Left renal pelvis (tissue), 4 donors: Measurements from ENCODE around the gene APOO. TPM values are rescaled to one million over a fixed set of nuclear protein-coding genes. Genes with fewer than 3 reads are reported as not detected.
A peak's percentile ranks its signal among the peaks of the same experiment; 100 is the strongest.
"Not testable (repeated sequence)": the region's sequence is repeated elsewhere in the genome, so short reads cannot be mapped to it uniquely, and the experiment has no call there.

ENCODE experiments used
- DNase-seq, 4 donors: peaks; one replicate each; pipeline ENCODE4 v3.0.0-alpha.2; 2013; ENCODE audit warnings: low read depth in 4 of 4, low spot score in 3 of 4
- polyA plus RNA-seq, 4 donors: library from polyadenylated mRNA; unstranded; fragments of 120-200 nt; gene quantifications; one replicate each; pipeline ENCODE4 v1.2.1, GENCODE V29; 2013; ENCODE audit not compliant: insufficient read length in 4 of 4

Gene APOO
- polyA plus RNA-seq, 4 donors = 22.4 to 43.9 (median 37.3) TPM

DNA sequence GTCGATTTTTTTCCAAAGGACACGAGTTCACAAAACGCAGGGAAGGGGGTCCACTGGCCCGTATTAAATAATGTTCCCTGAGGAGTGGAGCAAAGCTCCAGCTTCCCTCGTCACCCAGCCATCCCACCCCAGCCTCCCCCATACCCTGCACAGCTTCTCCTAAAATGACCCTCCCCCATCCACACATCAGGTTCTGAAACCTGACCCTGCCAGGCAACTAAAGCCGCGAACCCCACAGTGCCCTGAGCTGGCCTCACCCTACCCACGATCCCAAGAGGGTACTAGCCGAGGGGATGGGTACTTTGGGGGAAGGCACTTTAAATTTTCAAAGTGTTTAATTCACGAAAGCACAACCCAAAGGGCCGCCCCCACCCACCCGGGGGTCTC is 634 bp downstream of the APOO start:
- no peak for DNase-seq

DNA sequence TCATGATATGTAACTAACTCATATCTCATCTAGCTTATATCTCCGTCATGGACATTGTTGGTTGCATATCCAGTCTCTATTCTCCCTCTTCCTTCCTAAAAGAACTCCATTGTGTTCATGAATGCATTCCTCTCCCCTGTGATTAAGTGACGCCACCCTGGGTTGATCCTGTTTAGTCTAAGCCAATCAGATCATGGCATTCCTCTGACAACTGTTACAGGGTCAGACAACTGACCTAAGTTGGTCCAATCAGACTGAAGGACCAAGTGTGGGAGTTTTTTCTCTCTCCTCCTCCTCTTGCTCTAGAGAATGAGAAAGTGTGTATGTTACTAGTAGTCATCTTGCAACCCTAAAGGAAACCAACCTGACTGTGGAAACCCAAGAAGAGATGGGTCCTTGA is 3.6 kb downstream of the APOO start:
- no peak for DNase-seq

DNA sequence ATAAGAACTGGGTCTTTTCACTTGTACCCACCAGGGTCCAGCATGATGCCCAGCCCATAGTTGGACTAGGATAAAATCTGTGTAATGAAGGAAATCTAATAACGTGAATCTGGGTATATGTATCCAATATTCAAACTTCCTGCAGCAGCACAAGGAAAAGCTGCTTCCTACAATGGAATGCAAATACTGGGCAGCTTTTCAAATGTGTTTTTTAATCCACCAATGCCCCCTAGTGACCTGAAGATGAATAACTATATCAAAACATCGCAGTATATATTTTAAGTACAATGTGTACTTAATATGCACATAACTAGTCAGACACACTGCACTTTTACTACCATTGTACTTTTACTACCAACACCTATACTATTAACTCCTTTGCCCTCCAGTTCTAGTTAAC is 5.3 kb downstream of the APOO start:
- DNase-seq = peak in 1 of 4 donors; percentile 46

DNA sequence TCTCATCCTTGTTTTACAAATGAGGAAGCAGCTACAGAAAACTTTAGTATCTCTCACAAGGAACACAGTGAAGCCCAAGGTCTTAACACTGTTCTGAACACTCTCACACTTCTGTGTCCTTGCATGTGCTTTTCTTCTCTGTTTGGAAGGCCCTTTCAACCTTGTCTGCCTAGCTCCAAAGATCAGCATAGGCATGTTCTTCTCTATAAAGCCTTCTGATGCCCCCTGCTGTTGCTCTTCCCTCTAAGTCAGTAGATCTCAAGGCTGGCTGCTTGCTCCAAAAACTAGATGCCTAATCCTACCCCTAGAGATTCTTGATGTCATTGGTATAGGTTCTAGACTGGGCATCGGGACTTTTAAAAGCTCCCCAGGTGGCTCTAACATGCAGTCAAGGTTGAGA is 5.9 kb downstream of the APOO start:
- peak in 1 of 4 donors; percentile 61 for DNase-seq

DNA sequence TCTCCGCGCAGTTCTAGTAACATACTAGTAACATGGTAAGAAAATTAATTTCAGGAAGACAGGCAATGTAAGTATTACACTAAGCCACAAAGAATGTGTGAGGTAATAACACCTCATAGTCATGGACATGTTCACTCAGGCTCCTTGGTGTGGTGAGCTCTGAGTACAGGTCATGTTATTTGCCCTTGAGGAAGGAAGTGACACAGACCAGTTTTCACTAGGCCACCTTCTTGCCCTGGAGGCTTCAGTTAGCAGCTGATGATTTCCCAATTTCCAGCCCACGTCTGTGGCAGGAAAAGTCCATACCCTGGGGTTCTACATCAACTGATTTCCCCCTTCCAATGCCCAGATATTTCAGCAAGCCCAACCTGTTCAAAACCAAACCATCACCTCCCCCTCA is 6.7 kb downstream of the APOO start:
- no peak for DNase-seq

DNA sequence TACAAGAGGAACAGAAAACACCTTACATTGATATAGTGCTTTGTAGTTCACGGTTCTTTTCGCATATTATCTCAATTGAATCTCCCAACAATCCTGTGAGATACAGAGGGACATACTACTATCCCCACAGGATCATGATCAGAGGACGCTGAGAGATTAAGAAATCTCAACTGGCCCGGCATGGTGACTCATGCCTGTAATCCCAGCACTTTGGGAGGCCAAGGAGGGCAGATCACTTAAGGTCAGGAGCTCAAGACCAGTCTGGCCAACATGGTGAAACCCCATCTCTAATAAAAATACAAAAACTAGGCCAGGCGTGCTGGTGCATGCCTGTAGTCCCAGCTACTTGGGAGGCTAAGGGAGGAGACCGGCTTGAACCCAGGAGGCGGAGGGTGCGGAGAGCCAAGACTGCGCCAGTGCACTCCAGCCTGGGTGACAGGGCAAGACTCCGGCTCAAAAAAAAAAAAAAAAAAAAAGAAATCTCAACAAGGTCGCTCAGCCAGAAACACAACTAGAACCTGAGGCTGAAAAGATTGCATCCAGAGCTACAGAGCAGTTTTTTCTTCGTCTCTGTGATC is 7.4 kb downstream of the APOO start:
- no peak for DNase-seq

DNA sequence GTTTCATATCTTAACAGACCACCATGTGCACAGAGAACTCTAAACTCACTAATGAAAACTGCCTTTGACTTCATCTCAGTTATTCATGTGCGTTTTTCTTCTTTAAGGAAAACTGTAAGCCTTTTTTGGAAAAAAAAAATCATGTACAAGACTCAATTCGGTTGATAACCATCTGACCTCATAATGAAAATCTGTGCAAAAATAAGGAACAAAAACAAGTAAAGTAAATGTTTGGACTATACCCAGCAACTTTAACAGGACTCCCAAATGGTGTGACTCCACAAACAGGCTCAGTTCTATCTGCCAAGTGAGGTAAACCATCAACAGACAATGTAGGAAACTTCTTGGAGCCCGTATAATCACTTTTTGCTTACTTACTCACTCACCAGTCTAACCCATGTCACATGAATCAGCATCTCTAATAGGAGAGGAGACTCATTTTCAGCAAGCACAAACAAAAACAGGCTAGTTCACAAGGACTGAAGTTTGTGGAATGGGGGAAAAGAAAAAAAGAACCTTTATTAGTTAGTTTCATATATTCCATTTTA is 9.3 kb downstream of the APOO start:
- no peak for DNase-seq

DNA sequence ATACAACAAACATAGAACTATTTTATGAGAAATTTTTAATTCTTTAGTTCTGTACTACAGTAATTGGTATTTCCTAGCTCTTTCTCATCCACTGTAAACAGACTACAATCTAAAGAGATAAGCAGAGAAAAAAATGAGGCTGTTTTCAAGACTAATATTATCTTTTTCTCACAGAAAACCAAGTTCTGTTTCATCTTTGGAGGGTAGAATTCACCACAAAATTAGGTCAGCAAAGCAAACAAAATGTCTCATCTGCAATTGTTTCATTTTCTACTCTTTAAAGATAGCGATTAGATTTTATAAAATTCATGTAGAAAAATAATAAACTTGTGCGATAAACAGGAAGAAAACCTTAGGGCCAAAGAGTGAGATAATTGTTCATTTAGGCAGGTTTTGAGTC is 10.8 kb downstream of the APOO start:
- no peak for DNase-seq

DNA sequence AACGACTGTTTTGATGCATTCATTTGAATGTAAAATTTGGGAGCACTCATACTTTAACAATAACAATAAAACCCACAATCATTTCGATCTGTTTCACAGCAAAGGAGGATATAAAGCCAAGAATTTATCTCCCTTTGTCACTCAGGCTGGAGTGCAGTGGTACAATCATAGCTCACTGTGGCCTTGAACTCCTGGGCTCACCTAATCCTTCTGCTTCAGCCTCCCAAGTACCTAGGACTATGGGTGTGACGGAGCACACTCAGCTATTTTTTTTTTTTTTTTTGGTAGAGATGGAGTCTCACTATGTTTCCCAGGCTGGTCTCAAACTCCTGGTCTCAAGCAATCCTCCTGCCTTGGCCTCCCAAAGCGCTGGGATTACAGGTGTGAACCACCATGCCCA is 11.2 kb downstream of the APOO start:
- not testable (repeated sequence) for DNase-seq

DNA sequence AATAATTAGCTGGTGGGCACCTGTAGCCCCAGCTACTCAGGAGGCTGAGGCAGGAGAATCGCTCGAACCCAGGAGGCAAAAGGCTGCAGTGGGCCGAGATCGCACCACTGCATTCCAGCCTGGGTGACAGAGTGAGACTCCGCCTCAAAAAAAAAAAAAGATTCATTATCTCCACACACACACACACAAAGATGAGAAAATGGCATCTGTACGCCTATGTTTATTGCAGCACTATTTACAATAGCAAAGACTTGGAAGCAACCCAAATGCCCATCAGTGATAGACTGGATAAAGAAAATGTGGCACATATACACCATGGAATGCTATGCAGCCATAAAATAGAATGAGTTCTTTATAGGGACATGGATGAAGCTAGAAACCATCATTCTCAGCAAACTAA is 12.7 kb downstream of the APOO start:
- not testable (repeated sequence) for DNase-seq

DNA sequence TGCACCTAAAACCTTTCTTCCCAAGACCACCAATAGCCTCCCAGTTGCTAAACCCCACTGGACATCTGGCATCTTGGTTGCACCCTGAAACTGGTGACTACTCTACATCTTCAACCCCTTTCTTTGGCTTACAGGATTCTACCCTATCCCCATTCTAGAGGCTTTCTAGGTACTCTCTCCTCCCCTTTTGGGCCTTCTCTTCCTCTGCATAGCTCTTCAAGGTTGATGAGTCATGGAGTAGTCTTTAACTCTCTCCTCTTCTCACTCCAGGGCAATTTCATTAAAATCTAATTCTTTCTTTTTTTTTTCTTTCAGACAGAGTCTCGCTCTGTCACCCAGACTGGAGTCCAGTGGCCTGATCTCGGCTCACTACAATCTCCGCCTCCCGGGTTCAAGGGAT is 16.8 kb downstream of the APOO start:
- no peak for DNase-seq

DNA sequence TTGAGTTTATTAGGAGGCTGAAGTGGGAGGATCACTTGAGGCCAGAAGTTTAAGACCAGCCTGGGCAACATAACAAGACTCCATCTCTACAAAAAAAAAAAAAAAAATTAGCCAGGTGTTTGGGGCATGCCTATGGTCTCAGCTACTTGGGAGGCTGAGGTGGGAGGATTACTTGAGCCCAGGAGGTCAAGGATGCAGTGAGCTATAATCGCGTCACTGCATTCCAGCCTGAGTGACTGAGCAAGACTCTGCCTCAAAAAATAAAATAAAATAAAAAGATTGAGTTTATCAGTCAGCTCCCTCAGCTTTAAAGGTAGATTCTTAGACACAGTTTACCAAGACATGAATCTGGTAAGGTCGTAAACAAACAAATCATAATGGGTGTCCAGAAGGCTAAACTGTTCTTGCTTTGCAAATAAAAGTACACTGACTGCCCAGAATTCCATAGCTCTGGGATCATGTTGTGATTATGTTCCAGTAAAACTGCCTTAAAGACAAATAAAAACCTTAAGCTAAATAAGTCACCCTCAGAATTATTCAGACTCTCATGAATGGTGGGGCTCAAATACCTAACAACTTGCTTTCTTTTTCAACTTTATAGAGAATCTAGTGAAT is 18.7 kb downstream of the APOO start:
- DNase-seq = no peak

DNA sequence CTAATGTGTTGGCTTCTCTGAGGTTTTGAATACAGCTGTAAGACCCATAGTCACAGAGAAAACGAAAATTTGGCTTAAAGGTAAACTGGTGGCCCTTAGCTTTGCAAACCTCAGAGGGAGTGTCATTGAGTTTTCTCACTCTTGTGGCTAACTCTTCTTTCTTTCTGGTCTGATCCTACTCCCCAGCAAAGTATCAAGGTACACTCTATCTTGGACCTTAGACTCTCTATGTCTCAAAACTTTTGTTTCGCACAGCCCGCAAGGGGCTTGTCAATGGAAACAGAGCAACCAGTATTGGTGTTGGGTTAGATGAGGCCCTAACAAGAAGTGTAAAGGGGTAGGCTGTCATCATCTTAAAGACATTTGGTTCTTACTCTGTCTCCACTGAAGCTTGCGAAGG is 19.8 kb downstream of the APOO start:
- no peak for DNase-seq

DNA sequence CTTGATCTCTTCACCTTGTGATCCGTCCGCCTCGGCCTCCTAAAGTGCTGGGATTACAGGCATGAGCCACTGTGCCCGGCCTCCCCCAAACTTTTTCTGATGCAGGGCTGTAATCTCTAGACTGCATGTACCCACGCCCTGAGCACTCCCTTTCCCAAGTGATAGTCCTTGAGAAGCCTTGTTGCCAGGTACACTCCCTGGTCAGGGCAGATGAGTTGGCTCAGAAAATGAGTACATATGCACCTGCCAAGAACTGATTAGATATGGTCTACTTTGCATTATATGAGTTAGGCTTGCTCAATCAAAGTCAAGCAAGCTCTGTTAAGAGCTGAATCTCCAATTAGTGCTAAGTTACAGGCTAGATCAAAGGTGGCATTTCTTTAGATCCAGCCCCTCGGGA is 20.3 kb downstream of the APOO start:
- no peak for DNase-seq

DNA sequence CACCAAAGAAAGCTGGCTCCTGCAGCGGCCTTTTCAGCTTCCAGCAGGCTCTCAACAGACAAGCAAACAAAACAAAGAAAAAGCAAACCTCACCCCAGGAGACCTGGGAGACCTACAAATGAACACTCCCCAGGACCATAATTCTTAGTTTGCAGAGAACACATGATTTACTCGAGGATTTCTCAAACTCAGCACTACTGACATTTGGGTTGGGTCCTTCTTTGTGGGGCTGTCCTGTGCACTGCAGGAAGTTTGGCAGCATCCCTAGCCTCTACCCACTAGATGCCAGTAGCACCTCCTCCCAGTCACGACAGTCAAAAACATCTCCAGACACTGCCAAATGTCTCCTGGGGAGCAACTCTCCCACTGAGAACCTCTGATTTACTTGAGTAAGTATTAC is 21.9 kb downstream of the APOO start:
- no peak for DNase-seq

DNA sequence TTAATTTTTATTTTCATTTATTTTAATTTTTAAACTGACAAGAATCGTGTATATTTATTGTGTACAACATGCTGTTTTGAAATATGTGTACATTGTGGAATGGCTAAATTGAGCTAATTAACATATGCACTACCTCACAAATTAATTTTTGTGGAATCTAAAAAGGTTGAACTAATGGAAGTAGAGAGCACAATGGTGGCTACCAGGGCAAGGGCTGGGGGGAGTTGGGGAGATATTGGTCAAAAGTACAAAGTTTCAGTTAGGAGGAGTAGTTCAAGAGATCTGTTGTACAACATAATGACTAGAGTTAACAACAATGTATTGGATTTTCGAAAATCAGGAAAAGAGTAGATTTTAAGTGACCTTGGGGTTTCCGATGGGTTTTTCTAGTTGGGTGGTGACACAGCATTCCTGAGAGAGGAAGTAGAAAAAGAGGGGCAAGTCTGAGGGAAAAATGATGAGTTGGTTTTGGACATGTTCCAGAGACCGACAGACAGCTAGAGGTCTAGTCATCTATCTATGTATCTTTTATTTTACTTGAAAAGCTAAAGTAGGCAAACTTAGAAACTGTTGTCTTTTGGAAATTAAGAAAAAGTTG is 23.2 kb downstream of the APOO start:
- no peak for DNase-seq

DNA sequence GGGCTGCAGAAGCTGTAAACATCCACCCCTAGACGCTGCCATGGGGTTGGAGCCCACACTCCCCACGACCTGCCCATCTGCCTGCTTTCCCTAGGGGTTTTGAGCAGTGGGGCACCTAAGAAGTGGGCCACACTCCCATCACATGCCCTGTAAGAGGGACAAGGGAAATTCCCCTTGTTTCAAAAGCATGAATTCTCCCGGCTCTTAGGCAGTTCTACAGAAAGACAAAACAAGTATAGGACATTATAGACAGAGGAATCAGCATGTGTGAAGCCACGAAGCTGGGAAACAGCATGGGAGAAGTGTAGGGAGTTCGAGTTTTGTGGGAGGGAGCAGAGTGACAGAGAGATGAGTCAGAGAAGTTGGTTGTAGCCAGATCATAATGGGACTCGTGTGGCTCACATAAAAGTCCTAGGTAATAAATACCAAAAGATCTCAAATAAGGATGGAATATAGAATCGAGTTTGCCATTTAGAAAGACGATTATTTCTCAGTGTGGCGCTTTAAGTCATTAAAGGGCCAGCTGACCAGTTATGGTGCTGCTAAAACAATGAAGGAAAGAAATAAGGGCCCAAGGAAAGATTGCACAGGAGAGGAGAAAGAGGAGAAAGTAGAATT is 23.9 kb downstream of the APOO start:
- no peak for DNase-seq

DNA sequence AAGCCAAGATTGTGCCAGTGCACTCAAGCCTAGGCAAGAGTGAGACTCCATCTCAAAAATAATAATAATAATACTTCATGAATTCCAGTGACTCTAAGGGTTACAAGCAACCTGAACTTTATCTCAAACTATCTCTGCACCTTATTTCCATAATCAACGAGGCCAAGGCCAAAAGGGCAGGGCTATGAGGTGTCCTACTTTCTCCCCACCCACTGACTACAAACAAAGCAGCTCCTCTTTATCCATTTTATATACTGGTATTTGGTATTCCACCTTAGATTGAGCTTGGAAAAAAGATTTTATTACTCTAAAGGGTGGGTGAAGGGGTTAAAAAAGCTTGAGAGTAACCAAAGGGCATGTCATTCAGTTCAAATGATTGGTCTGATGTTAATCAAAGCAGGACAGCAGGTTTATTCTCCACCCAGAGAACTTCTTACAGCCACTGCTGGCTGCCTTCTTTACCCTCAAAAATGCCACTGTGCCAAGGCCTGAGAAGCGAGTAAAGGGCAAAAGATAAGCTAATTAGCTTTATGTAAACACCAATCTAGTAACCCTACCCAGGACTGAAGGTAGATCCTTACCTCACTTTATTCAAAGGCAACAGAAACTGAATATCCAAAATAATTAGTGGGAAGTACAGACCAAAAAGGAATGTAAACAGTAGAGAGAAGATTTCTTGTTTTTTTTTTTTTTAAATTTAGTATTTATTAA is 28.2 kb downstream of the APOO start:
- no peak for DNase-seq

DNA sequence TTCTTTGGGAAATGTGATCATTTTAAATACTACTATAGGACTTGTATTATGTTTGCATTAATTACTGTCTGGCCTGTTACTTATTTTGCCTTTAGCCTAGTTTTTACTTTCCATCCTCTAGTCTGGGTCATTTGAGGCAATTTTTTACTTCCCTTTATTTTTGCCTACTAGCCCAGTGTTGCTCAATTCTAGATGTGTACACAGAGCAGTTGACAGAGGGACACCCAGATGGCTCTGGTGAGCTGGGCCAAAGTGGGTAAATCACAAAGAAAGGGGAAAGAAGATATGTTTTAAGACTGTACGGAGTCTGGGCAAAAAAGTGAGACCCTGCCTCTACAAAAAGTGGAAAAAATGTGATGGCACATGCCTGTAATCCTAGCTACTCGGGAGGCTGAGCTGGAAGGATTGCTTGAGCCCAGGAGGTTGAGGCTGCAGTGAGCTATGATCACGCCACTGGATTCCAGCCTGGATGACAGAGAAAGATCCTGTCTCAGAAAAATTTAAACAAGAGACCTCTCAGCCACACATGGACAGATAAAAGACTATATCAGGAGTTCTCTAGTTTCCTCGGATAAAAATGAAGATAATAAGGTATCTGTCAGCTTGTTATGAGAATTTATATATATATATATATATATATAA is 35.7 kb downstream of the APOO start:
- DNase-seq = no peak

DNA sequence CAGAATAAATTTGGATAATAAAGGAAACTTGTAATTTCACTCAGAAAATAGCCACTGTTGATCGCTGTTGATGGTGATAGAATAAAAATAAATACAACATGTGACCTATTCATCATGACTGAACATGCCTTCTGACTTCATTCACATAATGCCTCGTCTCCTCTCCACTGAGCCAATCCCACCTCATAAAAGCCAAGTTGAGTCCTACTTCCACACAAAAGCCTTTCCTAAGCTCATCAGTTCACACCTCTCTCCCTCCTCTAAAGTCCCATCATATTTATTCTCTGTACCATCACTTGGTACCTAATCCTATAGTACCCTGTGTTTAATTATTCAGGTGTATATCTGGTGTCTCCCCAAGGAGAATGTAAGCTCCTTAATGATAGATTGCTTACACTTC is 37.7 kb downstream of the APOO start:
- no peak for DNase-seq
